22Rv1 (cell line): ENCODE results near the gene MS4A1.

Experiments
- ZFX ChIP-seq: fragments of 450-650 bp; IDR thresholded peaks from 2 replicates; pipeline ENCODE4 v1.6.1; 2017; ENCODE audit warnings: antibody characterized with exemption, borderline replicate concordance
- TF ChIP-seq, protein P1 (sequence below): fragments of 450-650 bp; IDR thresholded peaks from 2 replicates; pipeline ENCODE4 v1.5.1; 2017; ENCODE audit warnings: mild to moderate bottlenecking

DNA sequence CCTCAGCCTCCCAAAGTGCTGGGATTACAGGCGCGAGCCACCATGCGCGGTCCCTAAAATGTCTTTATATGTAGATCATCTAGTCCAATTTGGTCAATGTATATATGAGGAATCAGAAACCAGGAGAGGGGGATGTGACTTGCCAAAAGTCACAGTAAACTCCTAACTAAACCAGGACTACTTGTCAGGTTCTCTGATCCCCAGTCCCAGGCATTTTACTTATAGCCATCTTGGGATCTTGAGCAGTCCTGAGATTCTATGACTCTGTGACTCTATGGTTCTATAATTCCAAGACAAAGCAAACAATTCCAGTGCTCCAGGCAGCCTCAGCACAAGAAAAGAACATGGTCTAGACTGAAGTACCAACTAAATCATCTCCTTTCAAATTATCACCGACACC is 26.4 kb upstream of the MS4A1 start, which contains the start of gene MS4A5:
- TF ChIP-seq, protein P1, sequence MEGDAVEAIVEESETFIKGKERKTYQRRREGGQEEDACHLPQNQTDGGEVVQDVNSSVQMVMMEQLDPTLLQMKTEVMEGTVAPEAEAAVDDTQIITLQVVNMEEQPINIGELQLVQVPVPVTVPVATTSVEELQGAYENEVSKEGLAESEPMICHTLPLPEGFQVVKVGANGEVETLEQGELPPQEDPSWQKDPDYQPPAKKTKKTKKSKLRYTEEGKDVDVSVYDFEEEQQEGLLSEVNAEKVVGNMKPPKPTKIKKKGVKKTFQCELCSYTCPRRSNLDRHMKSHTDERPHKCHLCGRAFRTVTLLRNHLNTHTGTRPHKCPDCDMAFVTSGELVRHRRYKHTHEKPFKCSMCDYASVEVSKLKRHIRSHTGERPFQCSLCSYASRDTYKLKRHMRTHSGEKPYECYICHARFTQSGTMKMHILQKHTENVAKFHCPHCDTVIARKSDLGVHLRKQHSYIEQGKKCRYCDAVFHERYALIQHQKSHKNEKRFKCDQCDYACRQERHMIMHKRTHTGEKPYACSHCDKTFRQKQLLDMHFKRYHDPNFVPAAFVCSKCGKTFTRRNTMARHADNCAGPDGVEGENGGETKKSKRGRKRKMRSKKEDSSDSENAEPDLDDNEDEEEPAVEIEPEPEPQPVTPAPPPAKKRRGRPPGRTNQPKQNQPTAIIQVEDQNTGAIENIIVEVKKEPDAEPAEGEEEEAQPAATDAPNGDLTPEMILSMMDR, result no peak
- no peak for TF ChIP-seq ZFX
